Gastroesophageal sphincter (tissue), 3 donors: ENCODE measurements around the gene DHX34.
"Not testable (repeated sequence)": the region's sequence is repeated elsewhere in the genome, so short reads cannot be mapped to it uniquely, and the experiment has no call there.

Experiments
- POLR2A ChIP-seq, 2 donors: fragments of 450-650 bp; IDR thresholded peaks; one replicate each; pipeline ENCODE4 v1.6.1; 2017; ENCODE audit warnings: antibody characterized with exemption in 2 of 2, mild to moderate bottlenecking in 2 of 2, moderate library complexity in 1 of 2
- TF ChIP-seq, protein P1 (sequence below), 4 experiments: fragments of 200-600 bp in 2 of 4; fragments of 450-650 bp in 2 of 4; sonication (generic) in 1 of 4; IDR thresholded peaks; one replicate each; pipeline ENCODE4 v1.5.1; 2017 to 2019; ENCODE audit warnings: antibody characterized with exemption in 4 of 4, mild to moderate bottlenecking in 2 of 4, moderate library complexity in 2 of 4

DNA sequence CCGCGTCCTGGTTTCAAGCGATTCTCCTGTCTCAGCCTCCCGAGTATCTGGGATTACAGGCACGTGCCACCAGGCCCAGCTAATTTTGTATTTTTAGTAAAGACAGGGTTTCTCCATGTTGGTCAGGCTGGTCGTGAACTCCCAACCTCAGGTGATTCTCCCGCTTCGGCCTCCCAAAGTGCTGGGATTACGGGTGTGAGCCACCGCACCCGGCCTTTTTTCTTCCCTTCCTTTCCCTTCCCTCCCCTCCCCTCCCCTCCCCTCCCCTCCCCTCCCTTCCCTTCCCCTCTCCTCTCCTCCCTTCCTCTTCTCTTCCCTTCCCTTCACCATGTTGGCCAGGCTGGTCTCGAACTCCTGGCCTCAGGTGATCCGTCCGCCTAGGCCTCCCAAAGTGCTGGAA lies 48.2 kb upstream of the DHX34 start:
- TF ChIP-seq, protein P1, sequence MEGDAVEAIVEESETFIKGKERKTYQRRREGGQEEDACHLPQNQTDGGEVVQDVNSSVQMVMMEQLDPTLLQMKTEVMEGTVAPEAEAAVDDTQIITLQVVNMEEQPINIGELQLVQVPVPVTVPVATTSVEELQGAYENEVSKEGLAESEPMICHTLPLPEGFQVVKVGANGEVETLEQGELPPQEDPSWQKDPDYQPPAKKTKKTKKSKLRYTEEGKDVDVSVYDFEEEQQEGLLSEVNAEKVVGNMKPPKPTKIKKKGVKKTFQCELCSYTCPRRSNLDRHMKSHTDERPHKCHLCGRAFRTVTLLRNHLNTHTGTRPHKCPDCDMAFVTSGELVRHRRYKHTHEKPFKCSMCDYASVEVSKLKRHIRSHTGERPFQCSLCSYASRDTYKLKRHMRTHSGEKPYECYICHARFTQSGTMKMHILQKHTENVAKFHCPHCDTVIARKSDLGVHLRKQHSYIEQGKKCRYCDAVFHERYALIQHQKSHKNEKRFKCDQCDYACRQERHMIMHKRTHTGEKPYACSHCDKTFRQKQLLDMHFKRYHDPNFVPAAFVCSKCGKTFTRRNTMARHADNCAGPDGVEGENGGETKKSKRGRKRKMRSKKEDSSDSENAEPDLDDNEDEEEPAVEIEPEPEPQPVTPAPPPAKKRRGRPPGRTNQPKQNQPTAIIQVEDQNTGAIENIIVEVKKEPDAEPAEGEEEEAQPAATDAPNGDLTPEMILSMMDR (IDR thresholded peaks at IDR 0.05) = not testable (repeated sequence)
- TF ChIP-seq POLR2A (IDR thresholded peaks at IDR 0.05) = not testable (repeated sequence)
